ENCODE measurements around the gene CAMSAP3.
A peak's percentile ranks its signal among the peaks of the same experiment; 100 is the strongest.

The CAMSAP3 gene

GRCh38 chr19:7550169-7550770, 45.4 kb upstream of the CAMSAP3 start:
- DNase-seq: no peak
- no peaks in the 10 kb centered on the region for H3K27me3 Mint-ChIP-seq (ENCODE audit: low read depth, poor library complexity)
- no peak overlapping the region for H3K27ac Mint-ChIP-seq
- peak overlapping the region; percentile 64 for H3K4me3 Mint-ChIP-seq
- H3K36me3 Mint-ChIP-seq (ENCODE audit: low read depth): peaks cover 16% of the 10 kb centered on the region
- H3K9me3 Mint-ChIP-seq: no peaks in the 10 kb centered on the region
- peaks cover 6% of the 10 kb centered on the region for H3K4me1 Mint-ChIP-seq
- TF ChIP-seq CTCF (IDR thresholded peaks at IDR 0.05): no peak

- peaks cover 6% of the 10 kb centered on the region for H3K4me1 Mint-ChIP-seq
- no peaks in the 10 kb centered on the region for H3K27me3 Mint-ChIP-seq (ENCODE audit: low read depth, poor library complexity)
- H3K9me3 Mint-ChIP-seq: no peaks in the 10 kb centered on the region
- peaks cover 21% of the 10 kb centered on the region for H3K36me3 Mint-ChIP-seq (ENCODE audit: low read depth)
- no peak overlapping the region for H3K27ac Mint-ChIP-seq
- H3K4me3 Mint-ChIP-seq: peak overlapping the region; percentile 77
- peak; percentile 83 for DNase-seq
- no peak for TF ChIP-seq CTCF (IDR thresholded peaks at IDR 0.05)
Observed at GRCh38 chr19:7550987-7551761, 44.5 kb upstream of the CAMSAP3 start.

GRCh38 chr19:7552781-7553180, 42.9 kb upstream of the CAMSAP3 start:
- no peaks in the 10 kb centered on the region for H3K27me3 Mint-ChIP-seq (ENCODE audit: low read depth, poor library complexity)
- no peak for TF ChIP-seq CTCF (IDR thresholded peaks at IDR 0.05)
- DNase-seq: no peak
- no peak overlapping the region for H3K4me3 Mint-ChIP-seq
- H3K36me3 Mint-ChIP-seq (ENCODE audit: low read depth): peaks cover 27% of the 10 kb centered on the region
- no peaks in the 10 kb centered on the region for H3K9me3 Mint-ChIP-seq
- peak overlapping the region; percentile 77 for H3K27ac Mint-ChIP-seq
- H3K4me1 Mint-ChIP-seq: peaks cover 6% of the 10 kb centered on the region

GRCh38 chr19:7554565-7554964, 41.1 kb upstream of the CAMSAP3 start:
- peaks cover 42% of the 10 kb centered on the region for H3K36me3 Mint-ChIP-seq (ENCODE audit: low read depth)
- TF ChIP-seq CTCF (IDR thresholded peaks at IDR 0.05): no peak
- no peaks in the 10 kb centered on the region for H3K9me3 Mint-ChIP-seq
- H3K27me3 Mint-ChIP-seq (ENCODE audit: low read depth, poor library complexity): no peaks in the 10 kb centered on the region
- DNase-seq: no peak
- H3K4me3 Mint-ChIP-seq: no peak overlapping the region
- peaks cover 6% of the 10 kb centered on the region for H3K4me1 Mint-ChIP-seq
- H3K27ac Mint-ChIP-seq: no peak overlapping the region

GRCh38 chr19:7554990-7555864, 40.4 kb upstream of the CAMSAP3 start:
- Mint-ChIP-seq H3K4me3 (no peak overlapping the region), H3K27me3 (ENCODE audit: low read depth, poor library complexity) (no peaks in the 10 kb centered on the region), H3K4me1 (peaks cover 6% of the 10 kb centered on the region), H3K36me3 (ENCODE audit: low read depth) (peaks cover 41% of the 10 kb centered on the region), H3K9me3 (no peaks in the 10 kb centered on the region), H3K27ac (no peak overlapping the region)
- no peak for TF ChIP-seq CTCF (IDR thresholded peaks at IDR 0.05)
- DNase-seq: peak; percentile 56

All from nephron progenitor cell (in vitro differentiated cells).